ENCODE measurements around the gene TRAK1. TPM values are rescaled to one million over a fixed set of nuclear protein-coding genes. Genes with fewer than 3 reads are reported as not detected.
"Not testable (repeated sequence)": the region's sequence is repeated elsewhere in the genome, so short reads cannot be mapped to it uniquely, and the experiment has no call there.

Gene TRAK1
- total RNA-seq: 33.0 and 35.0 TPM in 2 replicates

- no peak for DNase-seq (ENCODE audit: low read depth in 2 of 2)
Observed at GRCh38 chr3:42090973-42091731, at the start of gene TRAK1. TRAK1 (plus strand) TSS chr3:42091357; CDS start chr3:42091470, 113 bp downstream.

GRCh38 chr3:42042747-42043098, 48.4 kb upstream of the TRAK1 start:
- DNase-seq (ENCODE audit: low read depth in 2 of 2): no peak

DNA sequence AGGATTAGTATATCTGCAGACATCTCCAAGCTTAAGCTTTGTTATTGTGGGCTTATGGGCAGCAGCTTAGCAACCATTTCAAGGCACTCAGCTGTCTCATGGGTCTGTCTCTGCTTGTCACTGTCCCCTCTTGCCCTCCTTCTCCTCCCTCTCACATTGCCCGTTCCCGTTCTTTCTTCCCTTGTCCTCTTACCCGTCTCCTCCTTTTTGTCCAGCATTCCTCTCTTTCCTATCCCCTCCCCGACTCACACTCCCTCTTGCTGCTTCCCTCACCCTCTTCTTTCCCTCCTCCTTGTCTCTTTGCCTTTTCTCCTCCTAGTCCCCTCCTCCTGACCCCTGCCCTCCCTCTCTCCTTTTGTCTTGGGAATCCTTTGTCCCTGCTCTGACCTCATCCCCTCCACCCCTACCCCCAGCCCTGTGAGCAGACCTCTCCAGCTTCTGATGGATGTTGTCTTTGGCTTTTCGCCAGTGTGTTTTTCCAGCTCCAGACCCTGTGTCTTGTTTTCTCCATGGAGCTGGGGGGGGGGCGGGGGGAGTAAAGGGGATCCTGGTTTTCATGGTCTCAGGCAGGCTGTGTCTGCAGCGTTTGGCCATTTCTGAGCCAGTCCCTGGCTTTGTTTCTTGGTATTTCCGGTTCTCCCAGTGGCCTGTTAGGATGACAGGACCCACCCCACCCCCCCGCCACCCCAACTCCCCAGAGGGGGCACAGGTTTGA, 47.9 kb upstream of the TRAK1 start:
- peak; percentile 93 to 100 for DNase-seq (ENCODE audit: low read depth in 2 of 2)

DNA sequence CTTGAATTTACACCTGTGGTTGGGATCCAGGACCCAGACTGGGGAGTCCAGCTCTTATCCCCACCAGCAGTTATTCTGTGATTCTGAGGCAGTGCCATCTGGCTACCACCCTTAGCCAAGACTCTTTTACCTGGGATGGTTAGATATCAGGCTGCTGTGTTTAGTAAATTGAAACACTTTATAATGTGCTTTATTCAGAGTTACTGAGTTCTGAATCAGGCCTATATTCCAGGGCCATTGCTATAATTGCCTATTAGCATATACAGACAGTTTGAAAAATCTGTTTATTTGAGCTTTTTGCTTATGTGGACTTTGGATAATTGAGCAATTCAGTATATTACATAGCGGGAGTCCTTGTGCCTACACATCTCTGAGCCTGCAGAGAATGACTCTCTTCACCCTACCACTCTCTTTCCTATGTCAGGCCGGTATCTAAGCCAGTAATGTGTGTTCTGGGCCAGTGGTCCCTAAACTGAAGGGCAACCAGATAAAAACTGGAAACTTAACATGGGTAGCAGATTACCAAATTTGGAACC, 45.4 kb upstream of the TRAK1 start:
- no peak for DNase-seq (ENCODE audit: low read depth in 2 of 2)

- DNase-seq (ENCODE audit: low read depth in 2 of 2): not testable (repeated sequence)
Observed at GRCh38 chr3:42048526-42048925, 42.6 kb upstream of the TRAK1 start.

DNA sequence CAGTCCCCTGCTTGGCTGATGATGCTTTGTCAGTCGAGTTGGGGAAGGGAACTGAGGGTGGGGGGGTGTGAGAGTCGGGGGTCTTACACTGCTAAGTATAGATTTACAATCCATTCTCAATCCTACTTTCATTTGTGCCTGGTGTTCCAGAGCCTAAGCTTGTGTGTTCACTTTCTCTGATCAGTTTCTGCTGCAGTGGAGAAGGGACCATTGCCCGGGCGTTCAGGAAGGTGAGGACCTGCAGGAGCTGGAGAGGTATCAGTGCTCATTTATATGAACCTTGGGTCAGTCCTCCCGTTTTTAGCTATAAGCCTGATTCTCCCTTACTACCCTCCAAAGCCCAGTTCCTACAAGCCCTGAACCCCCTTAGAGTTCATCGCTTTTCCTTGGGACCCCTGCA, 41.0 kb upstream of the TRAK1 start:
- no peak for DNase-seq (ENCODE audit: low read depth in 2 of 2)

GRCh38 chr3:42051384-42052131, 39.6 kb upstream of the TRAK1 start:
- DNase-seq (ENCODE audit: low read depth in 2 of 2): peak in 1 of 2 donors; percentile 46

DNA sequence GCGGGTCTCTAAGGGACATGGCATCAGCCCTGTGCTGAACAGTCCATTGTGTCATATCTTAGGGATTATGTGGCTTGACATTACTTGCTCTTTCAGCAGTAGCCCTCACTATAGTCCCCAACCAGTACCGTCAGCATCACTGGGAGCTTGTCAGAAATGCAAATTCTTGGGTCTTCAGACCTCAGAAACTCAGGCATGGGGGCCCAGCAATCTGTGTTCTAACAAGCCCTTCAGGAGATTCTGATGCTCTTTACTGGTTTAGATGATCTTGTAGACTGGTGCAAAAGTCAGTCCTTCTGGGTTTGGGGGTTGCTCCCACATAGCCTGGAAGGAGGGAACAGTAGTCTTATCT, 39.0 kb upstream of the TRAK1 start:
- DNase-seq (ENCODE audit: low read depth in 2 of 2): no peak

GRCh38 chr3:42052484-42053351, 38.4 kb upstream of the TRAK1 start:
- DNase-seq (ENCODE audit: low read depth in 2 of 2): peak in 1 of 2 donors; percentile 92

DNA sequence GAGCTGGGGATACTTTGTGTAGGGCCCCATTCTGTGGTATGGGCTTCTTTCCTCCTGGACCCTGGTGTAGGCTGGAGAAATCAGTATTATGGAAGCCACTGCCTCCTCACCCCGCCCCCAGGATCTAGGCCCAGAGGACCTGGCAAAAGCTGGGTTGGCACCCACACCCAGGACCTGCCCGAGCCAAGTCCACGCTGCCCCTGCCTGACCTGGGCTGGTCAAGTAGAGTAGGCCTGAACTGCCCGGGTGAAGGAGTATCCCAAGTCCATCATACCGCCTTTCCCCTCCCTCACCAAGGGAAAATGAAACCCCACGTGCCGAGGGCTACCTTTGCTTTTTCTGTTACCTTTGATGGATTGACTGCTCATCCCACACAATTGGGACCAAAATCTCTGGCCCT, 37.7 kb upstream of the TRAK1 start:
- DNase-seq (ENCODE audit: low read depth in 2 of 2): no peak

DNA sequence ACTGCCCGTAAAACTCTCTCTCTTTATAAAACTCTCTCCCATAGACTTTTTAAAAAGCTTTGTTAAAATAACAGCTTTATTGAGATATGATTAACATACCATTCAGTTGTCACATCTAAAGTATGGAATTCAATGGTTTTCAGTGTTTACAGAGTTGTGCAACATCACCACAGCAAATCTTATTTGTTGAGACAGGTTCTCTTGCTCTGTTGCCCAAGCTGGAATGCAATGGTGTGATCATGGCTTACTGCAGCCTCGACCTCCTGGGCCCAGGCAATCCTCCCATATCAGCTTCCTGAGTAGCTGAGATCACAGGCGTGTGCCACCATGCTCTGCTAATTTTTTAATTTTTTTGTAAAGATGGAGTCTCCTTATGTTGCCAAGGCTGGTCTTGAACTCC, 35.9 kb upstream of the TRAK1 start:
- no peak for DNase-seq (ENCODE audit: low read depth in 2 of 2)

GRCh38 chr3:42056840-42057239, 34.3 kb upstream of the TRAK1 start:
- no peak for DNase-seq (ENCODE audit: low read depth in 2 of 2)

GRCh38 chr3:42057561-42058211, 33.5 kb upstream of the TRAK1 start:
- DNase-seq (ENCODE audit: low read depth in 2 of 2): no peak

DNA sequence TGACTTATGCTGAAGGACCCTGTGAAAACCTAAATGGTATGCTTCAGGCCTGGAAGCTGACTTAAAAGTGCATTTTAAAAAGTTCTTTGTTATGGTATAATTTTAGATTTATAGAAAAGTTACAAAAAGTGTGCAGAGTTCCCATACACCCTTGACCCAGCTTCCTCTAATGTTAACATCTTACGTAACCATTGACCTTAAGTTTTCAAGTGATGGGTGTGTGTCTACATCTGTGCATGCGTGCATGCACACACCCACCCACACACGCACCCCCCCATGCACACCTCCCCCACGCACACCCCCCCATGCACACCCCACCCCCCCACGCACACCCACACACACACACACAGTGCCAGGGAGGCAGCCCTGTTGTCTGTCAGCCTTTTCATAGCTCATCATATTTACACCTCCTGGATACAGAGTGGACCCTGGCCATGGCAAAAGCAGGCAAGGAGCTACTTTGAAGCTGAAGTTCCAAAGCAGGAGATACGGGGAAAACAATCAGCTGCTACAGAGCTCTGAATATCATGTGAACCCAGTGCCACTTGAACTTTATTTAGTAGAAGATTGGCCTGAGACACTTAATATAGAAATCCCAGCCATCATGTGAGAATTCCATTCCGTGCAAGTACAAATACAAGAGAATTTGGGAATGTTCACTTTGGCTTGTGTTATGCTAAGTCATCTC, 30.0 kb upstream of the TRAK1 start:
- no peak for DNase-seq (ENCODE audit: low read depth in 2 of 2)

DNA sequence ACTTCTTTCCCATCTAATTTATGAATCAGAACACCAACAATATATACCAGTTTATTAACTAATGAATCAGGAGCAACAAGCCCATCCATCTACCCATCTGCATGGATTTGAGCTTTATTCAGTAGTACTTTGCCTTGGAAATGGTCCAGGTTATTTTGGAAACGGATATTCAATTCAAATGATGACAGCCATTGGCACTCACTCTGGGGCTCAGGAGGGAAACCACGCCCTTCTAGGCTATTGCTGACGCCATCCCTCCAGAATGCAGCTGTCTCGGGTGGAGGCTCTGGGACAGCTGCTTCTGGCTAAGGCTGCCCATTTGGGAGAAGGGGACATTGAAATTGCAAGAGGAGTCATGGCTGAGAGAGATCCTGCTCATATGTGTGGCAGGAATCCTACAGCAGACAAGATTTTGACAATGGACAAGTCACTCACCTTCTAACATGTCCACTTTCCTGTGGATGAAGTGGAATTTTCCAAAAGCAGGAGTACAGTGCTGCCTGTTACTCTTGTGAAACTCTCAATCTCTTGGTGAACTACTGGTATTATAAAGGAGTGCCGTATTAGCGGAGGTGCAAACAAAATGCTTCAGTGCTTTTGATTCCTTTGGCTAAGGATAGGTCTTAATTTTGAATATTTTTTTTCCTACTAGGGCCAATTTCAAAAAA, 29.3 kb upstream of the TRAK1 start:
- peak; percentile 81 to 92 for DNase-seq (ENCODE audit: low read depth in 2 of 2)

GRCh38 chr3:42062464-42062863, 28.7 kb upstream of the TRAK1 start:
- DNase-seq (ENCODE audit: low read depth in 2 of 2): no peak

GRCh38 chr3:42063888-42064287, 27.3 kb upstream of the TRAK1 start:
- peak in 1 of 2 donors; percentile 39 for DNase-seq (ENCODE audit: low read depth in 2 of 2)

DNA sequence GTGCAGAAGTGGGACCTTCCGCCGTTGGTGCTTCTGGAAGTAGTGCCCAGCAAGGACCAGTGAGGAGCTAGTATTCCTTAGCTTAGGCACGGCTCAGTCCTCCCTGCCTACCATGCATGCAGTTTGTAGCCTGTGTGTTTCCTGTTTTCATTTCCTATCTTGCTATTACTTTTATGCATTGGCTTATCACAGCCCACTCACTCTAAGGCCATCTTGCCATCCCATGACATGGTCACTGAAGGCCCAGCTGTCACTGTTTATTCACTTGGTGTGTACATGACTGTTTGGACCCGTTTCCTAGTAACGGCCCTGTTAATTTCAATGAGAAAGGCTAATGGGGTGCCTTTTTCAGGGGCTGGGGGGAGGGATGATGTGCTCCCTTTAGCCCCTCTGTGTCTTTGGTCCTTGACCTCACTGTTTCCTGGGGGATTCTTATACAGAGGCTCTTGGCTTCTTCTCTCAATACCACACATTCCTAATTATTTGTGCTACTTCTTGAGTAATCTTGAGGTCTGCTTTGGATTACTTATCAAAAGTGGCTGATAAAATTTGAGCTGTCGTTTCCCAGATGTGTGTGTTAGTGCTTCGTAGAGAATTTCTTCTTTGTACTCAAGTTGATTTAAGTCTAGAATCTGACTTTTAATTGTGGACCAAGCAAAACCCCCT, 24.5 kb upstream of the TRAK1 start:
- peak; percentile 86 to 94 for DNase-seq (ENCODE audit: low read depth in 2 of 2)

GRCh38 chr3:42067326-42067725, 23.8 kb upstream of the TRAK1 start:
- peak; percentile 55 to 65 for DNase-seq (ENCODE audit: low read depth in 2 of 2)
